Spleen (tissue), 11 donors: ENCODE measurements around the gene TNRC18. TPM values are rescaled to one million over a fixed set of nuclear protein-coding genes. Genes with fewer than 3 reads are reported as not detected.

Source experiments
- DNase-seq: peaks from one replicate; pipeline ENCODE4 v3.0.0-alpha.2; 2020
- H3K27ac ChIP-seq, 8 donors: fragments of 200-600 bp; sonication (generic) in 7 of 8; 1 replicate in 4 of 8; 2 replicates in 4 of 8; pipeline versions ENCODE4 v1.5.0 to v1.8.0; 2016 to 2021; ENCODE audit warnings: inconsistent platforms in 4 of 8, mild to moderate bottlenecking in 4 of 8, moderate library complexity in 1 of 8
- H3K27me3 ChIP-seq, 7 donors: fragments of 200-600 bp; sonication (generic) in 6 of 7; replicated peaks in 1 of 7; 1 replicate in 4 of 7; 2 replicates in 3 of 7; pipeline versions ENCODE4 v1.5.0 to v1.8.0; 2016 to 2021; ENCODE audit warnings: inconsistent platforms in 3 of 7, mild to moderate bottlenecking in 1 of 7
- H3K36me3 ChIP-seq, 6 donors: fragments of 200-600 bp; sonication (generic) in 5 of 6; 1 replicate in 4 of 6; 2 replicates in 2 of 6; pipeline versions ENCODE4 v1.5.0 to v1.8.0; 2016 to 2021; ENCODE audit warnings: inconsistent platforms in 2 of 6
- H3K4me1 ChIP-seq, 6 donors: fragments of 200-600 bp; sonication (generic) in 5 of 6; 1 replicate in 3 of 6; 2 replicates in 3 of 6; pipeline versions ENCODE4 v1.5.0 to v1.8.0; 2016 to 2021; ENCODE audit warnings: inconsistent platforms in 3 of 6
- H3K4me3 ChIP-seq, 8 donors: fragments of 200-600 bp; sonication (generic) in 7 of 8; 1 replicate in 4 of 8; 2 replicates in 4 of 8; pipeline versions ENCODE4 v1.5.0 to v1.8.0; 2016 to 2021; ENCODE audit warnings: inconsistent platforms in 4 of 8, mild to moderate bottlenecking in 4 of 8, moderate library complexity in 2 of 8
- H3K9me3 ChIP-seq, 8 donors: fragments of 200-600 bp; sonication (generic) in 7 of 8; 1 replicate in 4 of 8; 2 replicates in 4 of 8; pipeline versions ENCODE4 v1.5.0 to v1.8.0; 2016 to 2021; ENCODE audit warnings: inconsistent platforms in 4 of 8
- POLR2A ChIP-seq, 3 donors: fragments of 450-650 bp; IDR thresholded peaks; one replicate each; pipeline ENCODE4 v1.5.1; 2017; ENCODE audit warnings: antibody characterized with exemption in 3 of 3, mild to moderate bottlenecking in 1 of 3
- POLR2AphosphoS5 ChIP-seq, 3 donors: sonication (generic); formaldehyde crosslinking; IDR thresholded peaks; one replicate each; pipeline ENCODE4 v1.5.1; 2017; ENCODE audit warnings: antibody characterized with exemption in 3 of 3
- WGBS, 5 donors: extraction: QIAGEN DNeasy Blood & Tissue Kit in 3 of 5; methylation state at CpG; one replicate each; pipeline versions ENCODE4 v1.1.5 to v1.1.7; 2013 to 2018; 5-methylcytosine and 5-hydroxymethylcytosine counted together
- intact Hi-C: fragments of 100-400 bp; cut with DNase I; formaldehyde crosslinking; loops from one replicate; pipeline ENCODE4 v1.15.0; 2023; ENCODE audit warnings: low total_unique reads
- polyA plus RNA-seq, 3 donors: library from polyadenylated mRNA; stranded (reverse); fragments of 200-250 nt; gene quantifications; one replicate each; pipeline ENCODE4 v1.2.1, GENCODE V29; 2013
- total RNA-seq, 7 donors: library from RNA; depleted of rRNA in 3 of 7; stranded (reverse); fragments of >200 nt in 3 of 7; fragmentation: NEBNext Ultra II Directional in 4 of 7; extraction: Animal tissue kit (Norgen Biotek cat#: 25700) in 4 of 7; gene quantifications; one replicate each; pipeline versions ENCODE4 v1.1.0 to v1.2.1, GENCODE V29; 2016 to 2021
- TF ChIP-seq, protein P1 (sequence below), 11 experiments: fragments of 200-600 bp in 7 of 11; fragments of 450-650 bp in 4 of 11; sonication (generic) in 4 of 11; IDR thresholded peaks in 8 of 11; conservative IDR thresholded peaks in 3 of 11; 1 replicate in 7 of 11; 2 replicates in 4 of 11; pipeline versions ENCODE4 v1.4.0 to v1.8.0; 2016 to 2021; ENCODE audit warnings: antibody characterized with exemption in 11 of 11, inconsistent platforms in 4 of 11, mild to moderate bottlenecking in 1 of 11
- donor health status: healthy with polysubstance abuse.
- donor health status: DM: no; HTN: no; CAD: no; lungs with moderate emphysema.
- donor health status: DM: no; HTN: no; CAD: no.
- donor health status: Bipolar disorder and iron deficiency.
- donor health status: healthy.
- donor health status: DM: no; HTN: no; CAD: no.
- donor health status: DM: yes; HTN: yes; CAD: no.

Gene TNRC18
- total and polyA plus RNA-seq, 10 donors: 3.4 to 124 (median 71.0) TPM

DNA sequence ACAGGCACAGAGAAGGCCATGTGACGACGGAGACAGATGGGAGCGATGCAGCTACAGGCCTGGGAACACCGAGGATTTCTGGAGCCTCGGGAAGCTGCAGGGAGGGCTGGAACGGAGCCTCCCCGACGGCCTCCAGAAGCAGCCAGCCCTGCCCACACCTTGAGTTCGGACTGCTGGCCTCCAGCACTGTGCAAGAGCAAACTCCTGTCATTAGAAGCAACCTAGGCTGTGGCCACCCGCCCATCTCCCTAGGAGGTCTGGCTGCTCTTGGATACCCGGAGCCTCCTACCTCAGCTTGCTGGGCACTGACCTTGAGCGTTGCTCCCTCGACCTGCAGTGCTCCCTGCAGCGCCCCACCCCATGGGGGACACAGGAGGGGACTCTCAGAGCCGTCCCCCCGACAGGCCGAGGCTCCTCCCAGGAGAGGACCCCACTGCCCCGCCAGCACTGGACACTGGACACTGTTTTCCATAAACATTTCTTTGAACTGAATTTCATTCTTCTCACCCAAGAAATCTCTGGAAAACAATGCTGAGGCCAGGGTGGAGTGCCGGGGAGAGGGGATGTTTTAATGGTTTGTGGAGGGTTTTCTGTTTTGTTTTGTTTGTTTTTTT, 22.5 kb upstream of the TNRC18 start:
- no peak for DNase-seq
- no peaks in the 10 kb centered on the region for H3K36me3 ChIP-seq
- peak in 1 of 3 donors; percentile 37 for TF ChIP-seq POLR2AphosphoS5 (IDR thresholded peaks at IDR 0.05)
- TF ChIP-seq, protein P1, sequence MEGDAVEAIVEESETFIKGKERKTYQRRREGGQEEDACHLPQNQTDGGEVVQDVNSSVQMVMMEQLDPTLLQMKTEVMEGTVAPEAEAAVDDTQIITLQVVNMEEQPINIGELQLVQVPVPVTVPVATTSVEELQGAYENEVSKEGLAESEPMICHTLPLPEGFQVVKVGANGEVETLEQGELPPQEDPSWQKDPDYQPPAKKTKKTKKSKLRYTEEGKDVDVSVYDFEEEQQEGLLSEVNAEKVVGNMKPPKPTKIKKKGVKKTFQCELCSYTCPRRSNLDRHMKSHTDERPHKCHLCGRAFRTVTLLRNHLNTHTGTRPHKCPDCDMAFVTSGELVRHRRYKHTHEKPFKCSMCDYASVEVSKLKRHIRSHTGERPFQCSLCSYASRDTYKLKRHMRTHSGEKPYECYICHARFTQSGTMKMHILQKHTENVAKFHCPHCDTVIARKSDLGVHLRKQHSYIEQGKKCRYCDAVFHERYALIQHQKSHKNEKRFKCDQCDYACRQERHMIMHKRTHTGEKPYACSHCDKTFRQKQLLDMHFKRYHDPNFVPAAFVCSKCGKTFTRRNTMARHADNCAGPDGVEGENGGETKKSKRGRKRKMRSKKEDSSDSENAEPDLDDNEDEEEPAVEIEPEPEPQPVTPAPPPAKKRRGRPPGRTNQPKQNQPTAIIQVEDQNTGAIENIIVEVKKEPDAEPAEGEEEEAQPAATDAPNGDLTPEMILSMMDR (IDR thresholded peaks at IDR 0.05 in 8 of 11, conservative IDR thresholded peaks at IDR 0.05 in 3 of 11): no peak
- TF ChIP-seq POLR2A (IDR thresholded peaks at IDR 0.05): no peak
- WGBS, 5 donors: 64 to 83% (median 70%) methylated on average over 19 of the region's 19 CpGs
- no peak overlapping the region for H3K27ac ChIP-seq
- H3K9me3 ChIP-seq: no peaks in the 10 kb centered on the region
- intact Hi-C loops: no loop called here
- no peak overlapping the region for H3K4me3 ChIP-seq
- H3K4me1 ChIP-seq: peaks cover 0 to 28% (median 10%) of the 10 kb centered on the region in 6 donors
- H3K27me3 ChIP-seq: no peaks in the 10 kb centered on the region

- no peak overlapping the region for H3K27ac ChIP-seq
- TF ChIP-seq, protein P1 (IDR thresholded peaks at IDR 0.05 in 8 of 11, conservative IDR thresholded peaks at IDR 0.05 in 3 of 11): no peak
- TF ChIP-seq POLR2A (IDR thresholded peaks at IDR 0.05) (no peak), POLR2AphosphoS5 (IDR thresholded peaks at IDR 0.05) (no peak)
- intact Hi-C loops: no loop called here
- H3K36me3 ChIP-seq: no peaks in the 10 kb centered on the region
- no peak overlapping the region for H3K4me3 ChIP-seq
- H3K4me1 ChIP-seq: peaks cover 0 to 27% (median 8%) of the 10 kb centered on the region in 6 donors
- no peaks in the 10 kb centered on the region for H3K9me3 ChIP-seq
- 88 to 91% (median 91%) methylated on average over 15 to 16 of the region's 16 CpGs for WGBS, 5 donors
- DNase-seq: no peak
- no peaks in the 10 kb centered on the region for H3K27me3 ChIP-seq
Measured at GRCh38 chr7:5443678-5444077, 20.0 kb upstream of the TNRC18 start.

DNA sequence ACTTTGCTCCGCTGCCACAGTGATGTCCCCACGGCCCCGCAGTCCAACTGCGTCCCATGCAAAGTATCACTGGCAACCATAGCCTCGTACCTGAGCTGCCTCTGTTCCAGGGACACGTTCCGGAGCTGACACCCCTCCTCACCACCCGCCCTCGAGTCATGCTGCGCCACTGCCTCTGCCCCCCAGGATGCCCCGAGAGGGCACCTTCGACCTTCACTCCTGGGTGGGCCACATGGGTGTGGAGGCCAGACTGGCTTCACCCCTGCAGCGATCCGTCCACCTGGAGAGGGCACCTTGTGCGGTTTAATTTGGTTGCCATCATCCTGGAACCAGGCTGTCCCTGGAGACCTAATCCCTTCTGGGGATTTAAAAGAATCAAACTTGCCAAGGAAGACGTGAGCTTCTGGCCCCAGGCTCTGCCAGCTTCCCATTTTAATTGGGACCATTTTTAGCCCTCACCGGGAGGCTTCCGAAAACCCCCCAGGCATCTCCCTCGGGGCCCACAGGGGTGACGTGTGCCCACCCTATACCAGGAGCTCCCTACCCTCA, 19.2 kb upstream of the TNRC18 start:
- DNase-seq: no peak
- Histone ChIP-seq H3K27ac (no peak overlapping the region), H3K36me3 (peaks cover 0 to 3% (median 0%) of the 10 kb centered on the region in 6 donors), H3K9me3 (peaks cover 0 to 2% (median 0%) of the 10 kb centered on the region in 8 donors), H3K4me1 (peaks cover 0 to 27% (median 8%) of the 10 kb centered on the region in 6 donors), H3K4me3 (no peak overlapping the region), H3K27me3 (no peaks in the 10 kb centered on the region)
- intact Hi-C loops: no loop called here
- 84 to 91% (median 90%) methylated on average over 20 of the region's 20 CpGs for WGBS, 5 donors
- TF ChIP-seq, protein P1 (IDR thresholded peaks at IDR 0.05 in 8 of 11, conservative IDR thresholded peaks at IDR 0.05 in 3 of 11): no peak
- TF ChIP-seq POLR2A (IDR thresholded peaks at IDR 0.05) (no peak), POLR2AphosphoS5 (IDR thresholded peaks at IDR 0.05) (no peak)

DNA sequence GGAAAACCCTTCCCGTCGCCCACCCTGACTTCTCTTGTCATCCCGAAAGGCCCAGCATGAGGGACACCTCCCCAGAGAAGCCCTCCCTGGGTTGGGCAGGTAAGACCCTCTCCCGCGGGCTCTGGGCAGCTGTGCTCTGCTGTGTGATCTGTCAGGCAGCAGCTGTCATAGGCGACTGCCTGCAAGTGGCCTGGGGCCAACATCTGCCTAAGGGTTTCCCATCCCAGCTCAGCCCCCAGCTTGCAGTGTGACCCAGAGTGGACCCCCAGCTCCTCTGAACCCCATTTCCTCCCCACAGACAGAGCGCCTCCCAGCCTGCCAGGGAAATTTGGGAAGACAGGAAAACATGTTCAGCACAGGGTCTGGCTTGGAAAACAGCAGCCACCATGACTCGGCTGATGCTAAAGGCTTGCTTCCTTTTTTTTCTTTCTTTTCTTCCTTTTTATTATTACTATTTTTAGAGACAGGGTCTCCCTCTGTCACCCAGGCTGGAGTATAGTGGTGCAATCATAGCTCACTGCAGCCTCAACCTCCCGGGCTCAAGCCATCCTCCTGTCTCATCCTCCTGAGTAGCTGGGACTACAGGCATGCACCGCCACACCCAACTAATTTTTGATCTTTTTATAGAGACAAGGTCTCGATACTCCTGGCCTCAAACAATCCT, 18.3 kb upstream of the TNRC18 start:
- DNase-seq: no peak
- H3K27ac ChIP-seq: peak overlapping the region in 2 of 8 donors; percentile 53 to 57
- peaks cover 0 to 27% (median 8%) of the 10 kb centered on the region in 6 donors for H3K4me1 ChIP-seq
- TF ChIP-seq POLR2AphosphoS5 (IDR thresholded peaks at IDR 0.05) (no peak), POLR2A (IDR thresholded peaks at IDR 0.05) (no peak)
- TF ChIP-seq, protein P1 (IDR thresholded peaks at IDR 0.05 in 8 of 11, conservative IDR thresholded peaks at IDR 0.05 in 3 of 11): no peak
- intact Hi-C loops: no loop called here
- no peak overlapping the region for H3K4me3 ChIP-seq
- no peaks in the 10 kb centered on the region for H3K27me3 ChIP-seq
- peaks cover 0 to 9% (median 0%) of the 10 kb centered on the region in 6 donors for H3K36me3 ChIP-seq
- 29 to 37% (median 31%) methylated on average over 10 to 11 of the region's 11 CpGs for WGBS, 5 donors
- H3K9me3 ChIP-seq: peaks cover 0 to 9% (median 4%) of the 10 kb centered on the region in 8 donors
